ENCODE results near the gene CTRB1. TPM values are rescaled to one million over a fixed set of nuclear protein-coding genes. Genes with fewer than 3 reads are reported as not detected.

CTRB1 gene
- total RNA-seq, 1 experiment from 2014 or later, result 5.6 TPM

DNA sequence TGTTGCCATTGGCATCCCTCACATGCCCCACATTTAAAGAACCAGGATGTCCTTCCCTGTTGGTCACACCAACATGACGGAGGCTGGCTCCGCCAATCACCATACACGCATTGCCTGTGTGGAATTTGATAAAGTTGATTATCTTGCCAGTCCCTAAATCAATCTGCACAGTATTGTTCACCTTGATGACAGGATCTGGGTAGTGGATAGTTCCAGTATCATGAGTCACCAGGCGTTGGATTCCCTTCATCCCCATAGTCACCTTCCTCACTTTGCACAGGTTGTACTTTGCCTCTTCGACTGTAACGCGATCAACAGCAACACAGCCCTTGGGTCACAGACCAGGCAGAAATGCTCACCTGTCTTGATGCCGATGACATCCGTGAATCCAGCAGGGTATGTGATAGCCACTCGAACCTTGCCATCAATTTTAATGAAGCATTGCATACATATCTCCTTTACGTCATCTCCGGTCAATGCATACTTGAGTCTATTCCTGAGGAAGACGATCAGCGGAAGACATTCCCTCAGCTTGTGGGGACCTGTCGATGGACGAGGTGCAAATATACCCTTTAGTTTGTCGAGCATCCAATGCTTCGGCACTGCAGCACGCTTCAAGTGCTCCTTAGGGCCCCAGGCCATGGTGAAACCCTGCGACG, 26.1 kb upstream of the CTRB1 start:
- no peak for TF ChIP-seq POLR2A (IDR thresholded peaks at IDR 0.05; ENCODE audit: borderline replicate concordance, extremely low read depth, insufficient read depth, insufficient read length)
- no peak for TF ChIP-seq ZNF274 (IDR thresholded peaks at IDR 0.05; ENCODE audit: low read depth, low read length)
- no peak for TF ChIP-seq SP1 (IDR thresholded peaks at IDR 0.05; ENCODE audit: low read depth)
- TF ChIP-seq CBX3 (IDR thresholded peaks at IDR 0.05; ENCODE audit: low read depth), result no peak
- TF ChIP-seq, protein P1, sequence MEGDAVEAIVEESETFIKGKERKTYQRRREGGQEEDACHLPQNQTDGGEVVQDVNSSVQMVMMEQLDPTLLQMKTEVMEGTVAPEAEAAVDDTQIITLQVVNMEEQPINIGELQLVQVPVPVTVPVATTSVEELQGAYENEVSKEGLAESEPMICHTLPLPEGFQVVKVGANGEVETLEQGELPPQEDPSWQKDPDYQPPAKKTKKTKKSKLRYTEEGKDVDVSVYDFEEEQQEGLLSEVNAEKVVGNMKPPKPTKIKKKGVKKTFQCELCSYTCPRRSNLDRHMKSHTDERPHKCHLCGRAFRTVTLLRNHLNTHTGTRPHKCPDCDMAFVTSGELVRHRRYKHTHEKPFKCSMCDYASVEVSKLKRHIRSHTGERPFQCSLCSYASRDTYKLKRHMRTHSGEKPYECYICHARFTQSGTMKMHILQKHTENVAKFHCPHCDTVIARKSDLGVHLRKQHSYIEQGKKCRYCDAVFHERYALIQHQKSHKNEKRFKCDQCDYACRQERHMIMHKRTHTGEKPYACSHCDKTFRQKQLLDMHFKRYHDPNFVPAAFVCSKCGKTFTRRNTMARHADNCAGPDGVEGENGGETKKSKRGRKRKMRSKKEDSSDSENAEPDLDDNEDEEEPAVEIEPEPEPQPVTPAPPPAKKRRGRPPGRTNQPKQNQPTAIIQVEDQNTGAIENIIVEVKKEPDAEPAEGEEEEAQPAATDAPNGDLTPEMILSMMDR (IDR thresholded peaks at IDR 0.05 in 2 of 3, conservative IDR thresholded peaks at IDR 0.05 in 1 of 3; ENCODE audit: borderline replicate concordance in 1 of 3, insufficient read depth in 1 of 3, low read depth in 2 of 3, low read length in 2 of 3), result no peak
- no peak for TF ChIP-seq ZFX (IDR thresholded peaks at IDR 0.05)
- DNase-seq (ENCODE audit: low read depth, low spot score), result no peak
- H3K4me1 ChIP-seq (ENCODE audit: control insufficient read depth in 1 of 2, insufficient read depth in 2 of 2, low read length in 2 of 2), result no peaks in the 10 kb centered on the region
- no peak overlapping the region for H3K9ac ChIP-seq (ENCODE audit: low read length)
- H2AFZ ChIP-seq (ENCODE audit: low read depth, low read length, poor library complexity, severe bottlenecking), result no peak overlapping the region
- no peaks in the 10 kb centered on the region for H3K79me2 ChIP-seq (ENCODE audit: insufficient read depth, low read length)
- no TSS peak for BruUV-seq (replicated peaks)
- H3K4me3 ChIP-seq (replicated peaks in 1 of 2; ENCODE audit: low read depth in 1 of 2, low read length in 2 of 2), result no peak overlapping the region
- no peak for ATAC-seq
- H3K27ac ChIP-seq (ENCODE audit: low read depth, low read length), result no peak overlapping the region
- POLR2A ChIA-PET, result no interaction called here
- H3K36me3 ChIP-seq (ENCODE audit: control insufficient read depth in 1 of 2, insufficient read depth in 2 of 2, low read length in 2 of 2), result no peaks in the 10 kb centered on the region
- intact Hi-C loops (cut with micrococcal nuclease), result no loop called here
- no peaks in the 10 kb centered on the region for H4K20me1 ChIP-seq (ENCODE audit: insufficient read depth)
- CTCF ChIA-PET, result no interaction called here
- H3K9me3 ChIP-seq (ENCODE audit: control insufficient read depth in 1 of 2, insufficient read depth in 1 of 2, low read depth in 1 of 2, low read length in 2 of 2), result no peaks in the 10 kb centered on the region
- H3K9me2 ChIP-seq (ENCODE audit: insufficient read depth), result no peaks in the 10 kb centered on the region
- no peak overlapping the region for H3K4me2 ChIP-seq (ENCODE audit: low read length)
- no peaks in the 10 kb centered on the region; the same call in 1 of the 2 replicates for H3K27me3 ChIP-seq (ENCODE audit: insufficient read depth, low read length)
- RAD21 ChIA-PET (ENCODE audit: low non-redundant PET in 1 of 2, low total read pairs in 2 of 2, uncharacterized antibody in 2 of 2, unreplicated experiment in 2 of 2), result no interaction called here

DNA sequence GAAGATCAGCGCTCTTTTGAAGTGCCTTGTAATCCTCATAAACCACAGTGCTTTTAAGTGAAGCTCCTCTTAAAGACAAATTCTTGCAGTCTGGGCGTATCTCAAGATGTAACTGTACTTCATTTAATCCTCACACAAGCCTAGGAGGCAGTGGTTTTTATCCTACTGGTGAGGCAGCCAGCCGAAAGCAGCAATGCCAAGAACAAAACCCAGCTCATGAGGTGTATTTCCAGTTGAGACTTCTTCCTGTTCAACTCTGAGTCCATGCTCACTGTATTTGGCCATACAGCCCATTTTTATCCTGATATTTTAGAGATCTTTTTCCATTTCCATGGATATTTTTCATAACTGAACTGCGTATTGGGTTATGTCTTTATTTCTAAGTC, 25.5 kb upstream of the CTRB1 start:
- ChIA-PET RAD21 (ENCODE audit: low non-redundant PET in 1 of 2, low total read pairs in 2 of 2, uncharacterized antibody in 2 of 2, unreplicated experiment in 2 of 2) (no interaction called here), CTCF (no interaction called here), POLR2A (no interaction called here)
- no peaks in the 10 kb centered on the region for H3K4me1 ChIP-seq (ENCODE audit: control insufficient read depth in 1 of 2, insufficient read depth in 2 of 2, low read length in 2 of 2)
- ATAC-seq (no peak), DNase-seq (ENCODE audit: low read depth, low spot score) (no peak)
- no peak overlapping the region for H3K4me3 ChIP-seq (replicated peaks in 1 of 2; ENCODE audit: low read depth in 1 of 2, low read length in 2 of 2)
- H3K27me3 ChIP-seq (ENCODE audit: insufficient read depth, low read length), result no peaks in the 10 kb centered on the region; the same call in 1 of the 2 replicates
- H3K9me2 ChIP-seq (ENCODE audit: insufficient read depth), result no peaks in the 10 kb centered on the region
- BruUV-seq (replicated peaks), result no TSS peak
- intact Hi-C loops (cut with micrococcal nuclease), result no loop called here
- no peaks in the 10 kb centered on the region for H3K9me3 ChIP-seq (ENCODE audit: control insufficient read depth in 1 of 2, insufficient read depth in 1 of 2, low read depth in 1 of 2, low read length in 2 of 2)
- H3K27ac ChIP-seq (ENCODE audit: low read depth, low read length), result no peak overlapping the region
- H3K9ac ChIP-seq (ENCODE audit: low read length), result no peak overlapping the region
- H2AFZ ChIP-seq (ENCODE audit: low read depth, low read length, poor library complexity, severe bottlenecking), result no peak overlapping the region
- H3K4me2 ChIP-seq (ENCODE audit: low read length), result no peak overlapping the region
- no peaks in the 10 kb centered on the region for H4K20me1 ChIP-seq (ENCODE audit: insufficient read depth)
- H3K79me2 ChIP-seq (ENCODE audit: insufficient read depth, low read length), result no peaks in the 10 kb centered on the region
- no peaks in the 10 kb centered on the region for H3K36me3 ChIP-seq (ENCODE audit: control insufficient read depth in 1 of 2, insufficient read depth in 2 of 2, low read length in 2 of 2)
- TF ChIP-seq RAD21 (IDR thresholded peaks at IDR 0.05; ENCODE audit: low read depth) (no peak), CBX3 (IDR thresholded peaks at IDR 0.05; ENCODE audit: low read depth) (no peak), POLR2AphosphoS5 (IDR thresholded peaks at IDR 0.05; ENCODE audit: low read depth, low read length) (no peak), POLR2A (IDR thresholded peaks at IDR 0.05; ENCODE audit: borderline replicate concordance, extremely low read depth, insufficient read depth, insufficient read length) (no peak), ELF1 (IDR thresholded peaks at IDR 0.05; ENCODE audit: borderline replicate concordance, low read depth) (no peak), JUND (IDR thresholded peaks at IDR 0.05) (no peak), CEBPB (IDR thresholded peaks at IDR 0.05; ENCODE audit: low read depth) (no peak), EGR1 (IDR thresholded peaks at IDR 0.05; ENCODE audit: low read depth) (no peak), FOSL1 (IDR thresholded peaks at IDR 0.05; ENCODE audit: low read depth) (no peak)
- TF ChIP-seq, protein P2, sequence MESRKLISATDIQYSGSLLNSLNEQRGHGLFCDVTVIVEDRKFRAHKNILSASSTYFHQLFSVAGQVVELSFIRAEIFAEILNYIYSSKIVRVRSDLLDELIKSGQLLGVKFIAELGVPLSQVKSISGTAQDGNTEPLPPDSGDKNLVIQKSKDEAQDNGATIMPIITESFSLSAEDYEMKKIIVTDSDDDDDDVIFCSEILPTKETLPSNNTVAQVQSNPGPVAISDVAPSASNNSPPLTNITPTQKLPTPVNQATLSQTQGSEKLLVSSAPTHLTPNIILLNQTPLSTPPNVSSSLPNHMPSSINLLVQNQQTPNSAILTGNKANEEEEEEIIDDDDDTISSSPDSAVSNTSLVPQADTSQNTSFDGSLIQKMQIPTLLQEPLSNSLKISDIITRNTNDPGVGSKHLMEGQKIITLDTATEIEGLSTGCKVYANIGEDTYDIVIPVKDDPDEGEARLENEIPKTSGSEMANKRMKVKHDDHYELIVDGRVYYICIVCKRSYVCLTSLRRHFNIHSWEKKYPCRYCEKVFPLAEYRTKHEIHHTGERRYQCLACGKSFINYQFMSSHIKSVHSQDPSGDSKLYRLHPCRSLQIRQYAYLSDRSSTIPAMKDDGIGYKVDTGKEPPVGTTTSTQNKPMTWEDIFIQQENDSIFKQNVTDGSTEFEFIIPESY (IDR thresholded peaks at IDR 0.05; ENCODE audit: extremely low read depth, insufficient replicate concordance, low read length), result no peak
- TF ChIP-seq, protein P3, sequence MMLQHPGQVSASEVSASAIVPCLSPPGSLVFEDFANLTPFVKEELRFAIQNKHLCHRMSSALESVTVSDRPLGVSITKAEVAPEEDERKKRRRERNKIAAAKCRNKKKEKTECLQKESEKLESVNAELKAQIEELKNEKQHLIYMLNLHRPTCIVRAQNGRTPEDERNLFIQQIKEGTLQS (IDR thresholded peaks at IDR 0.05), result no peak
